Muscle of leg (tissue), 11 donors: Measurements from ENCODE around the gene ATN1. TPM values are rescaled to one million over a fixed set of nuclear protein-coding genes. Genes with fewer than 3 reads are reported as not detected.

ENCODE experiments used
- DNase-seq: peaks from one replicate; pipeline ENCODE4 v3.0.0; 2013
- H3K27ac ChIP-seq: one replicate; pipeline ENCODE4 v1.5.1; 2013; ENCODE audit warnings: mild to moderate bottlenecking, low read length, control low read depth
- H3K27me3 ChIP-seq: one replicate; pipeline ENCODE4 v1.6.1; 2013; ENCODE audit warnings: low read length; ENCODE audit not compliant: control insufficient read depth, insufficient read depth
- H3K36me3 ChIP-seq: one replicate; pipeline ENCODE4 v1.6.1; 2013; ENCODE audit warnings: low read length; ENCODE audit not compliant: control insufficient read depth, insufficient read depth
- H3K4me1 ChIP-seq: one replicate; pipeline ENCODE4 v1.6.1; 2013; ENCODE audit warnings: low read length; ENCODE audit not compliant: control insufficient read depth, insufficient read depth
- H3K4me3 ChIP-seq: one replicate; pipeline ENCODE4 v1.5.1; 2013; ENCODE audit warnings: low read length, control low read depth
- H3K9me3 ChIP-seq: replicated peaks from 2 replicates; pipeline ENCODE4 v1.6.1; 2013; ENCODE audit warnings: low read depth, low read length; ENCODE audit not compliant: control insufficient read depth
- WGBS: methylation state at CpG from one replicate; pipeline ENCODE4 v1.1.5; 2013; ENCODE audit warnings: missing lambda C conversion rate; ENCODE audit not compliant: insufficient coverage; 5-methylcytosine and 5-hydroxymethylcytosine counted together
- polyA plus RNA-seq, 8 donors: library from polyadenylated mRNA; unstranded; fragments of 120-200 nt; gene quantifications; one replicate each; pipeline versions ENCODE4 v1.2.1 to v1.2.3, GENCODE V29; 2013; ENCODE audit warnings: inconsistent platforms in 1 of 8, low replicate concordance in 1 of 8; ENCODE audit not compliant: insufficient read length in 8 of 8, insufficient read depth in 1 of 8
- total RNA-seq: library from RNA; stranded (reverse); fragments of 120-200 nt; gene quantifications from one replicate; pipeline ENCODE4 v1.2.4, GENCODE V29; 2013

The ATN1 gene
- total and polyA plus RNA-seq, 9 donors = 11.1 to 101 (median 86.7) TPM

DNA sequence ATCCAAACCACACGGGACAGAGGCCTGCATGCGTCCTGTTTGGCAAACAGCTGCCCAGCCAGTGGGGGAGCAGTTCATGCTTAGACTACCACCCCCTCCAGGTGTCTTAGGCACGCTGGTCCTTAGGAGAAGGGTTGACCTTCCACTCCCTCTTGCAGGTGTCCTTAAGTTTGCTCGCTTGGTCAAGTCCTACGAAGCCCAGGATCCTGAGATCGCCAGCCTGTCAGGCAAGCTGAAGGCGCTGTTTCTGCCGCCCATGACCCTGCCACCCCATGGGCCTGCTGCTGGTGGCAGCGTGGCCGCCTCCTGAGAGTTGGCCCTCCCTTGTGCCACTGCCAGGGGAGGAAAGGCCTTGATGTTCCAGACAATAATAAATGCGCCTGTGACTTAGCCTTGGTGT, 17.9 kb downstream of the ATN1 start:
- Histone ChIP-seq H3K36me3 (peaks cover 23% of the 10 kb centered on the region), H3K4me1 (peaks cover 33% of the 10 kb centered on the region), H3K27me3 (no peaks in the 10 kb centered on the region), H3K4me3 (no peak overlapping the region), H3K9me3 (no peaks in the 10 kb centered on the region), H3K27ac (no peak overlapping the region)
- WGBS = 83% methylated on average over 10 of the region's 11 CpGs
- no peak for DNase-seq

DNA sequence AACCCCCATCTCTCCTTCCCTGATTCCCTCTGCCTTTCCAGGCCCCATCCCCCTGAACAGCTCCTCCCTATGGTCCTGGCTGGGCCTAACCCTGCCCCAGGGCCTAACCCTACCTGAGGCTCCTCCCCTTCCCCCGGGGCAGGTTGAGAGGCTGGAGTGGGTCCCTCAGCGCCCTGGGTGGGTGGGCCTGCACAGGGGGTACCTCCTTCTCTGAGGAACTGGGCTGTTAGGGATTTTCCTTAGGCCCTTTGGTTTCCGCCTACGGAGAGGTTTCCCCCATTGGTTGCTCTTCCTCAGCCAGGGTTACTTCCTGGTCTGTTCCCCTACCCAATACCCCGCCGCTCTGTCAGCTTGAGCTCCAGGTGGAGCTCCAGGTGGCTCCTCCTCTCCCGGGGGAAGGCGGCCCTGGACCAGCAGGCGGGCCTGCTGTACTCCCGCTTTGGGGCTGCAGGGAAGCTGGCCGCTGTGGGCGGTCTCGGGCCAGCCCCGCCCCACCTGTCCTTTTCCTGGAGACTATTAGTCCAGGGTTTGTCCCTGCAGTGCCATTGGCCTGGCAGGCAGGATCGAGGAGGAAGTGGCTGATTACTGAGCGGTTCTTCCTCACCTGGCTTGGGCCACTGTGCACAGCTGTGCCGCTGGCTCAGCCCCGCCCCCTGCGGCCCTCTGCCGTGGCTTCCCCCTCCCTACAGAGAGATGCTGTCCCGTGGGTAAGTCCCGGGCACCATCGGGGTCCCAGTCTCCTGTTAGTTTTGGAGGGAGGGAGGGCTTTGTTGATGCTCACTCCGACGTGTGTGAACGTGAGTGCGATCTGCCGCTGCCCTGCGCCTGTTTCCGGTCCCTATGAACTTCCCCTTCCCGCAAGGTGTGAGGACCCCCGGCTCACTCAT, 18.5 kb downstream of the ATN1 start:
- WGBS = 30% methylated on average over 21 of the region's 32 CpGs
- Histone ChIP-seq H3K4me3 (no peak overlapping the region), H3K36me3 (peaks cover 17% of the 10 kb centered on the region), H3K27me3 (no peaks in the 10 kb centered on the region), H3K9me3 (no peaks in the 10 kb centered on the region), H3K27ac (no peak overlapping the region), H3K4me1 (peaks cover 33% of the 10 kb centered on the region)
- DNase-seq = no peak

DNA sequence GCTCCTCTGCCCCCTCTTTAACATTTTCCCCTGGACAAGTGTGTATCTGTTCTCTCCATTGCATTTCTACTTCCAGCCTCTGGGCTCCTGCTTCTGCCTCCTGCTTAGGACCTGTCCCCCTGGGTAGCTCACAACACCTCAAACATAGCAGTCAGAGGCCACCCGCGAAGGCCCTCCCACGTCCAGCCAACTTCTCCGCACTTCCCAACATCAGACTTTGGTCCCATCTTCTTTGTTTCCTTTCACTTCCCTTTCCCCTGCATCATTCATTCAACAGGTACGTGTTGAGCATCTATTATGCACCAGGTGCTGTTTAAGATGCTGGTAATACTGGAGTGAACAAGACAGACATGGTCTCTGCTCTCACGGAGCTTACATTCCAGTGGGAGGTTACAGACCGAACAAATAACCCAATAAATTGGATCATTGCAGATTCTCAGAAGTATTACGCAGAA, 19.2 kb downstream of the ATN1 start:
- WGBS = 81% methylated on average over 3 of the region's 8 CpGs
- peaks cover 11% of the 10 kb centered on the region for H3K36me3 ChIP-seq
- no peaks in the 10 kb centered on the region for H3K9me3 ChIP-seq
- H3K4me1 ChIP-seq = peaks cover 33% of the 10 kb centered on the region
- no peak overlapping the region for H3K27ac ChIP-seq
- no peak for DNase-seq
- no peak overlapping the region for H3K4me3 ChIP-seq
- H3K27me3 ChIP-seq = no peaks in the 10 kb centered on the region

DNA sequence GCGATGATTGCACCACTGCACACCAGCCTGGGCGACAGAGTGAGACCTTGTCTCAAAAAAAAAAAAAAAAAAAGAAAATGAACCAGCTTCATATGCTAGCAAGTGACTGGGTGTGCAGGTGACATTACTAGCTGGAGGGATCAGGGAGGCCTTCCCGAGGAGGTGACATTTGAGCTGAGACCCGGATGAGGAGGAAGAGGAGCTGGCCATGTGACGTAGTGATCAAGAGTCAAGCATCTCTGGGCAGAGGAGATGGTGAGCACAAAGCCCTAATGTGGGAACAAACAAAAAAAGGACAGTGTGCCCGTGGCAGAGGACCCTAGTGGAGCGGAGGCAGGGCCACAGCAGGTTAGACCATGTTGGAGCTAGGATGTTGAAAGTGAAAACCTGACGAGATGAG, 19.9 kb downstream of the ATN1 start:
- peaks cover 34% of the 10 kb centered on the region for H3K4me1 ChIP-seq
- DNase-seq = no peak
- H3K36me3 ChIP-seq = peaks cover 11% of the 10 kb centered on the region
- no peak overlapping the region for H3K4me3 ChIP-seq
- WGBS = 85% methylated on average over 7 of the region's 8 CpGs
- H3K27ac ChIP-seq = no peak overlapping the region
- no peaks in the 10 kb centered on the region for H3K27me3 ChIP-seq
- no peaks in the 10 kb centered on the region for H3K9me3 ChIP-seq

DNA sequence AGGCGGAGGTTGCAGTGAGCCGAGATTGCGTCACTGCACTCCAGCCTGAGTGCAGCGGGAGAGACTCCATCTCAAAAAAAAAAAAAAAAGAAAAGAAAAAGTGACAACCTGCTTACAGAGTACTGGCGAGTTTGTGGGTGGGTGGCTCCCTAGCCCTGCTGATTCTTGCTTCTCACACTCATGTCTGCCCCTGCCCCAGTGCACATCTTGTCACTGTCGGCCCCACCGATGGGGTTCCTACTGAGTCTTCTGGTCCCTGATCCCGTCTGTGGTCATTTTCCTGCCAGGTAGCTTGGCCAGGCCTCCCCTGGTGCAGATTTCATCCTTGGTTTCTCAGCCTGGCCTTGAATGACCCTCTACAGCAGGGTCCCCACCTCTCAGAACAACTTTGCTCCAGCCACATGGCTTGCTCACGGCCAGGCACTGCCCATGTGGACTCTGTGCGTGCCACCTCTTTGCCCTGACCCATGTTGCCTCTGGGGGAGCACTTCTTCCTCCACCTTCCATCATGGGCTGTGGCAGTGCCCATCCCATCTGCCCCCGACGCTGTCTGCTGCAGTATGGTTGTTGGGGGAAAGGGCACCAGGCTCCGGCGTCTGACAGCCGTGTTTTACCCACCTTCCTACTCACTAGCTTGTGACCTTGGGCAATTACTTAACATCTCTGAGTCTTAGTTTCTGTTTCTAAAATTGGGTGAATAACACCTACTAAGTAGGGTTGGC, 21.3 kb downstream of the ATN1 start:
- peaks cover 1% of the 10 kb centered on the region for H3K27me3 ChIP-seq
- H3K4me1 ChIP-seq = peaks cover 41% of the 10 kb centered on the region
- no peak overlapping the region for H3K27ac ChIP-seq
- no peak for DNase-seq
- WGBS = 63% methylated on average over 5 of the region's 15 CpGs
- H3K4me3 ChIP-seq = no peak overlapping the region
- peaks cover 11% of the 10 kb centered on the region for H3K36me3 ChIP-seq
- H3K9me3 ChIP-seq = no peaks in the 10 kb centered on the region

DNA sequence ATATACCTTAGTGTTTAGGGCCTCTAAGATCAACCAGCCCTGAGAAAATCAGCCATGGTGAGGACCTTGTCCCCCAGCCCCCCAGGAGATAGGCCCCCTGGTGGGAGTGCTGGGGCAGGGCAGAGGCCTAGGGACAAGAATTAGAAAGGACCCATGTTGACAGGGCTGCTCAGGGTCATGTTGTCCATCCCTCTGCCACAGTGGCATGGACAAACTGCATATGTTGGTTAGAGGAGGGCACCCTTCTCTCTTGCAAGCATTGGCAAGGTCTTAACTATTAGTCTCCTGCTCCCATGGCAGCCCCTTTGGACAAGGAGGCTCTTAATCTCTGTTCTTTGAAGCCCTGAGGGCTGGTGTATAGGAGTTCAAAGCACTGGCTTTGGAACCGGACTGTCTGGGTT, 22.6 kb downstream of the ATN1 start:
- Histone ChIP-seq H3K36me3 (peaks cover 10% of the 10 kb centered on the region), H3K27ac (no peak overlapping the region), H3K4me1 (peaks cover 38% of the 10 kb centered on the region), H3K9me3 (no peaks in the 10 kb centered on the region), H3K27me3 (peaks cover 2% of the 10 kb centered on the region), H3K4me3 (no peak overlapping the region)
- 36% methylated on average over 1 of the region's 1 CpG for WGBS
- DNase-seq = no peak

DNA sequence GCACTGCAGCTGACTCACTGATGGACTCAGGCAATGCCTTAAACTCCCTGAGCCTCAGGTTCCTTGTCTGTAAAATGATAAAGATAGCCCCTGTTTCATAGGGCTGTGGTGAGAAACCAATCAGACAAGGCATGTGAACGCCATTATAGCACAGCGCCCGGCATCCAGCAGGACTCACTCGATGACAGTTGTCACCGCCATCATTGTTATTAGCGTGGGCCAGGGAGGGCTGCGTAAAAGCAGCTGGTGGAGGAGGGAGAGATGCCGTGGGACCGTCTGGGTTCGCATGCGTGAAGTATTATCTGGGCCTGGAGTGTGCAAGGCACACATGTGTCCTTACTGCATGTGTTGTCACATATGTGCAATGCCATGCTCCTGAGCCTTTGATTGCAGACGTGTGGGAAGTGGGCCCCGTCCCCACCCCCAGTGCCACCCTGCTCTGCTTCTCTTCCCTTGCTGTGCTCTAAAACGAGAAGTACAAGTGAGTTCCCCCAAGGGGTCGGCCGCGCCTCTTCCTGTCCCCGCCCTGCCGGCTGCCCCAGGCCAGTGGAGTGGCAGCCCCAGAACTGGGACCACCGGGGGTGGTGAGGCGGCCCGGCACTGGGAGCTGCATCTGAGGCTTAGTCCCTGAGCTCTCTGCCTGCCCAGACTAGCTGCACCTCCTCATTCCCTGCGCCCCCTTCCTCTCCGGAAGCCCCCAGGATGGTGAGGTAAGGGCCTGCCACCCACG, 23.2 kb downstream of the ATN1 start, which contains the start of gene PTPN6:
Gene PTPN6, plus strand, starts transcription at position 546 of the 730 bp plus-strand sequence. Its CDS starts 157 bp downstream, at position 703.
- Histone ChIP-seq H3K27ac (peak within 1 kb of the TSS; percentile 77), H3K36me3 (peaks cover 5% of the 10 kb centered on the region), H3K27me3 (peaks cover 2% of the 10 kb centered on the region), H3K9me3 (no peaks in the 10 kb centered on the region), H3K4me3 (peak within 1 kb of the TSS; percentile 41), H3K4me1 (peaks cover 33% of the 10 kb centered on the region)
- 66% methylated on average over 25 of the region's 25 CpGs for WGBS
- peak; percentile 62 for DNase-seq

DNA sequence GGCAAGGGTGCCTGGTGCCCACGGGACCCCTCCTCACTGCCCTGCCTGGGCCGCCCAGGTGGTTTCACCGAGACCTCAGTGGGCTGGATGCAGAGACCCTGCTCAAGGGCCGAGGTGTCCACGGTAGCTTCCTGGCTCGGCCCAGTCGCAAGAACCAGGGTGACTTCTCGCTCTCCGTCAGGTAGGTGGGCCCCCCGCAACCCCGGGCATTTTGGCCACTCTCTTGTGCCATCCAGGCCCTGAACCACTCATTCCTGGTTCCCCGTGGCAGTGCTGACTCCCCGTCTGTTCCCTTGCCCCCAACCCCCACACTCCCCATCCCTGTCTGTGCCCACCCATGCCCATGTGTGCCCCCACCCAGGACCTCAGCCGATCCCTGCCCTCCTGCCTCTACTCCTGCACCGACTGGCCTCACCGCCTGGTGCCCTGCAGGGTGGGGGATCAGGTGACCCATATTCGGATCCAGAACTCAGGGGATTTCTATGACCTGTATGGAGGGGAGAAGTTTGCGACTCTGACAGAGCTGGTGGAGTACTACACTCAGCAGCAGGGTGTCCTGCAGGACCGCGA, 23.9 kb downstream of the ATN1 start:
- peaks cover 3% of the 10 kb centered on the region for H3K36me3 ChIP-seq
- H3K4me1 ChIP-seq = peaks cover 31% of the 10 kb centered on the region
- no peaks in the 10 kb centered on the region for H3K9me3 ChIP-seq
- H3K4me3 ChIP-seq = peak overlapping the region; percentile 41
- no peak for DNase-seq
- H3K27ac ChIP-seq = peak overlapping the region; percentile 47
- 81% methylated on average over 16 of the region's 20 CpGs for WGBS
- H3K27me3 ChIP-seq = peaks cover 2% of the 10 kb centered on the region

DNA sequence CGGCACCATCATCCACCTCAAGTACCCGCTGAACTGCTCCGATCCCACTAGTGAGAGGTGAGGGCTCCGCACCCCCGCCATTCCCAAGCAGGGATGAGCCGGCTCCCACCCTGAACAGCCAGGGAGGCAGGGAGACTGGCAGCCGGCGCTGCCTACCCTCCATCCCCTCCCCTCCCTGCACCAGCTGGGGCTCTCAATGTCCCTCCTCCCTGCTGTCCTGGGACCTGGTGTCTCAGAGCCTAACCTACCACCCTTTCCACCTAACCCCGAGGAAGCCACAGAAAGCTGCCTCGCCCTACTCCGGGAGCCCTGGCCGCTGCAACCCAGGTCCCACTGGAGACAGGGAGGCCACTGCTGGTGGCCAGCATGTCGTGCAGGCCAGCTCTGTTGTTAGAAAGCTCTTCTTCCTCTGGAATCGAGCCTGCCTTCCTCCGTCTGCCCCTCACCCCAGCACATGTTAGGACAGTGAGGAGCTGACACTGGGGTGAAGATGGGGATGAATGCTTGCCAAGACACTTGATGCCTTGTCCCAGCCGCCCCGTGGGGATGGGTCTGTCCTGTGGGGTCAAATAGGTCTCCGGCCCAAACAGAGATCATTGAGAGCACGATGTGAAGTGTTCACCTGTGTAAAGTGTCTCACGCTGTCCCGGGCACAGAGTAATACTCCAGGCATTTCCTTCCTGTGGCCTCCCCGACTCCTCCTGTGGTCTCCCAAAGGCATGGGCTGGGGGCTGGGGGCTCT, 24.5 kb downstream of the ATN1 start:
- DNase-seq = no peak
- Histone ChIP-seq H3K4me3 (peak overlapping the region; percentile 41), H3K4me1 (peaks cover 28% of the 10 kb centered on the region), H3K36me3 (no peaks in the 10 kb centered on the region), H3K27me3 (peaks cover 2% of the 10 kb centered on the region), H3K9me3 (no peaks in the 10 kb centered on the region), H3K27ac (peak overlapping the region; percentile 77)
- WGBS = 51% methylated on average over 11 of the region's 22 CpGs
